RWPE1 (cell line): ENCODE results near the gene RANBP10.

Experiments
- CTCF ChIA-PET: fragments of 350-600 bp; sonication (Branson Sonifier 250); formaldehyde crosslinking; extraction: SDS; loops from one replicate; lab custom pipeline; 2021; lab: Yijun Ruan, JAX
- POLR2A ChIA-PET: fragments of 400-600 bp; formaldehyde crosslinking; extraction: SDS; loops from one replicate; lab custom pipeline; 2020; ENCODE audit warnings: antibody characterized with exemption; ENCODE audit not compliant: low non-redundant PET; lab: Yijun Ruan, JAX
- DNase-seq: peaks from one replicate; pipeline ENCODE4 v3.0.0; 2012; ENCODE audit warnings: low spot score
- H3K27ac ChIP-seq: fragments of 450-650 bp; 2 replicates; pipeline ENCODE4 v1.5.1; 2017
- TF ChIP-seq, protein P1 (sequence below): fragments of 450-650 bp; conservative IDR thresholded peaks from 2 replicates; pipeline ENCODE4 v1.5.1; 2017; ENCODE audit warnings: low read depth, mild to moderate bottlenecking

Gene RANBP10

GRCh38 chr16:67779256-67780014 is 26.9 kb downstream of the RANBP10 start:
- H3K27ac ChIP-seq: peak overlapping the region; percentile 71
- DNase-seq: peak; percentile 70
- TF ChIP-seq, protein P1, sequence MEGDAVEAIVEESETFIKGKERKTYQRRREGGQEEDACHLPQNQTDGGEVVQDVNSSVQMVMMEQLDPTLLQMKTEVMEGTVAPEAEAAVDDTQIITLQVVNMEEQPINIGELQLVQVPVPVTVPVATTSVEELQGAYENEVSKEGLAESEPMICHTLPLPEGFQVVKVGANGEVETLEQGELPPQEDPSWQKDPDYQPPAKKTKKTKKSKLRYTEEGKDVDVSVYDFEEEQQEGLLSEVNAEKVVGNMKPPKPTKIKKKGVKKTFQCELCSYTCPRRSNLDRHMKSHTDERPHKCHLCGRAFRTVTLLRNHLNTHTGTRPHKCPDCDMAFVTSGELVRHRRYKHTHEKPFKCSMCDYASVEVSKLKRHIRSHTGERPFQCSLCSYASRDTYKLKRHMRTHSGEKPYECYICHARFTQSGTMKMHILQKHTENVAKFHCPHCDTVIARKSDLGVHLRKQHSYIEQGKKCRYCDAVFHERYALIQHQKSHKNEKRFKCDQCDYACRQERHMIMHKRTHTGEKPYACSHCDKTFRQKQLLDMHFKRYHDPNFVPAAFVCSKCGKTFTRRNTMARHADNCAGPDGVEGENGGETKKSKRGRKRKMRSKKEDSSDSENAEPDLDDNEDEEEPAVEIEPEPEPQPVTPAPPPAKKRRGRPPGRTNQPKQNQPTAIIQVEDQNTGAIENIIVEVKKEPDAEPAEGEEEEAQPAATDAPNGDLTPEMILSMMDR: no peak
- POLR2A ChIA-PET: interaction anchor here (0.6 kb wide), 1 partner anchor 177 kb away, joined by 3 read pairs; no protein-coding TSS in a partner anchor
- CTCF ChIA-PET: interaction anchor here (0.7 to 1.1 kb wide), 3 partner anchors 18 to 103 kb away, joined by 4 to 8 read pairs (median 6); no protein-coding TSS in a partner anchor

DNA sequence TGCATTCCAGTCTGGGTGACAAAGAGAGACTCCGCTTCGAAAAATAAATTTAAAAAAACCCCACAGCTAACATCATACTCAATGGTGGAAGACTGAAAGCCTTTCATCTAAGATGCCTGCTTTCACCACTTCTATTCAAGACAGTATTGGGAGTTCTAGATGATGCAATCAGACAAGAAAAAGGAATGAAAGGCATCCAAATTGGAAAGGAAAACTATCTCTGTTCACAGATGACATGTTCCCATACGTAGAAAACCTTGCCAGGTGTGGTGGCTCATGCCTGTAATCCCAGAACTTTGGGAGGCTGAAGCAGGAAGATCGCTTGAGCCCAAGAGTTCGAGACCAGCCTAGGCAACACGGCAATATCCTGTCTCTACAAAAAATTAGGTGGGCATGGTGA is 31.1 kb downstream of the RANBP10 start:
- no peak overlapping the region for H3K27ac ChIP-seq
- TF ChIP-seq, protein P1: no peak
- POLR2A ChIA-PET: no interaction called here
- no peak for DNase-seq
- CTCF ChIA-PET: interaction anchor here (1.7 kb wide), 1 partner anchor 41 kb away, joined by 7 read pairs; no protein-coding TSS in a partner anchor

DNA sequence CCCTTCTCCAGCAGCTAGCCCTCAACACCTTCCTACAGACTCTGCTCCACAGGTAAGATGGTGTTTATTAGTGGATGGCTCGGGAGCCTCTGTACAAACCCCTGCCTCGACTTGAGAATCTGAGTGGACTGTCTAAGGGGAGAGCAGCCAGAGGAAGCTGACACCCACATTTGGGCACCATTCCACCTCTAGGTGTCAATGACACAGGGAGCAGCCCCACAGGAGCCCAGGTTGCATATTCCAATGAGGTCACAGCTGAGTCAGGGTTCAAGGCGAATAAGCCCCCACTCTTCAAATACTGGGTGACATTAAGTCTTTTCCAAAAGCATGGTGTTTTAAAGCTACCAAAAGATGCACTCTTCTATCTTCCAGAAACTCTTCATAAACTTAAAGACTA is 31.9 kb downstream of the RANBP10 start:
- H3K27ac ChIP-seq: no peak overlapping the region; the same call in 1 of the 2 replicates
- no peak for DNase-seq
- TF ChIP-seq, protein P1: no peak
- POLR2A ChIA-PET: no interaction called here
- CTCF ChIA-PET: interaction anchor here (1.7 kb wide), 1 partner anchor 42 kb away, joined by 7 read pairs; no protein-coding TSS in a partner anchor

DNA sequence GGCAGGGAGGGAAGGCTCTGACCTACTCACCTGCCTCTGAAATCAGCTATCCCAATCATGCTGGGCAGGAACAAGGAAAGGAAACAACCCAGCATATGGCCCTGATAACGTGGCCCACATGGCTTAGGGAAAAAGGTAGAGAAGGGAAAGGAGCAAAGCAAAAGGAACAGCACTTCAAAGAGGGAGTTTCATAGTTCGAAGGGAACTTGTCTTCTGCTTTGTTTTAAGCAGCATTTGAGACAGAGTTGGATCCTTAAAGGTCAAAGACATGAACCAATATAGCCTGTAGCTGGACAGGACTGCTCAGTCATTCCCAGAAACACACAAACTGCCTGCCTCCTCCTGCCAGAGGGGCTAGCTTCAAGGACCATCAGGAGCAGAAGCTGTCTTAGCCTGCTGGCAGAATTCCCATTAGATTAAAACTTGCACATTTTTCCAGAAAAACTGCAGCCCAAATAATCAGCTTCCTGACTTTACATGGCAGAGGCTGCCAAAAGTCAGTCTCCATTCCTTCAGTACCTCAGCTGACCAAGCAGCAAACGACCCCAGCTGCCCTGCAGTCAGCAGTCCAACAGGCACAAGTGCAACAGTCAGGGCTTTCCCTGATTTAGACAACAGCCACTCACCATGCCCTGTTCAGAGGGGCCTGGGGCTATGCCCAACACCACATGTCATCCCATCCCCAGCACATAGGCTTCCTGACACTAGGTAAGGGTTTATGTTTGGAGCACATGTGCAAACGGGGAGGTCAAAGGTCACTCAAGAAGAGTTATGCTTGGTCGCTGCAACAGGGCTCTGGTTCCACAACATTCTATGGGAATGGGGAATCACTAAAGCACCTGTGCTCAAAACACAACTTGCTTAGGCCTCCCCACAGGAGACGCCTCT is 32.5 kb downstream of the RANBP10 start:
- H3K27ac ChIP-seq: peak overlapping the region; percentile 16; the same call in 1 of the 2 replicates
- CTCF ChIA-PET: interaction anchor here (1.7 kb wide), 1 partner anchor 43 kb away, joined by 7 read pairs; no protein-coding TSS in a partner anchor
- TF ChIP-seq, protein P1: no peak
- POLR2A ChIA-PET: no interaction called here
- no peak for DNase-seq

GRCh38 chr16:67773099-67773498 is 33.3 kb downstream of the RANBP10 start:
- TF ChIP-seq, protein P1: no peak
- DNase-seq: no peak
- no peak overlapping the region for H3K27ac ChIP-seq
- ChIA-PET POLR2A (no interaction called here), CTCF (no interaction called here)
